Cerebellar cortex (tissue), 1 donor: ENCODE results near the gene QKI.
"Not testable (repeated sequence)": the region's sequence is repeated elsewhere in the genome, so short reads cannot be mapped to it uniquely, and the experiment has no call there.

ENCODE experiments used
- DNase-seq: peaks from one replicate; pipeline ENCODE4 v3.0.0-alpha.2; 2015; ENCODE audit warnings: low spot score

The QKI gene

GRCh38 chr6:163414117-163414945, at the start of gene QKI:
Gene QKI, plus strand, starts transcription at chr6:163414718. Its CDS starts 476 bp downstream, at chr6:163415194.
- DNase-seq: peak; percentile 57

GRCh38 chr6:163366288-163366687, 48.2 kb upstream of the QKI start:
- DNase-seq: no peak

- DNase-seq: no peak
Observed at GRCh38 chr6:163367497-163368183, 46.9 kb upstream of the QKI start.

- DNase-seq: no peak
Observed at GRCh38 chr6:163369141-163369540, 45.4 kb upstream of the QKI start.

- no peak for DNase-seq
Observed at GRCh38 chr6:163369628-163370365, 44.7 kb upstream of the QKI start.

GRCh38 chr6:163370464-163371117, 43.9 kb upstream of the QKI start:
- DNase-seq: no peak

GRCh38 chr6:163371129-163371528, 43.4 kb upstream of the QKI start:
- no peak for DNase-seq

GRCh38 chr6:163373240-163373639, 41.3 kb upstream of the QKI start:
- no peak for DNase-seq

GRCh38 chr6:163375361-163375760, 39.2 kb upstream of the QKI start:
- DNase-seq: no peak

- no peak for DNase-seq
Observed at GRCh38 chr6:163376187-163376586, 38.3 kb upstream of the QKI start.

- DNase-seq: no peak
Observed at GRCh38 chr6:163377561-163377960, 37.0 kb upstream of the QKI start.

- DNase-seq: no peak
Observed at GRCh38 chr6:163380216-163380615, 34.3 kb upstream of the QKI start.

GRCh38 chr6:163381118-163381756, 33.3 kb upstream of the QKI start:
- DNase-seq: no peak

- not testable (repeated sequence) for DNase-seq
Observed at GRCh38 chr6:163383396-163383795, 31.1 kb upstream of the QKI start.

GRCh38 chr6:163383912-163384311, 30.6 kb upstream of the QKI start:
- no peak for DNase-seq

- no peak for DNase-seq
Observed at GRCh38 chr6:163384510-163384909, 30.0 kb upstream of the QKI start.

- DNase-seq: not testable (repeated sequence)
Observed at GRCh38 chr6:163385503-163385902, 29.0 kb upstream of the QKI start.

- no peak for DNase-seq
Observed at GRCh38 chr6:163386329-163386908, 28.1 kb upstream of the QKI start.

- DNase-seq: no peak
Observed at GRCh38 chr6:163387317-163387716, 27.2 kb upstream of the QKI start.

GRCh38 chr6:163389354-163389753, 25.2 kb upstream of the QKI start:
- DNase-seq: no peak

GRCh38 chr6:163390770-163391169, 23.7 kb upstream of the QKI start:
- no peak for DNase-seq
